H9 (cell line): ENCODE results near the gene RIMS1. TPM values are rescaled to one million over a fixed set of nuclear protein-coding genes. Genes with fewer than 3 reads are reported as not detected.

Experiments
- DNase-seq: peaks from one replicate; pipeline ENCODE4 v3.0.0-alpha.2; 2017
- H2AFZ ChIP-seq: one replicate; pipeline ENCODE4 v1.6.1; 2013; ENCODE audit warnings: mild to moderate bottlenecking, low read length, control low read depth, moderate library complexity
- H2AK5ac ChIP-seq: 2 replicates; pipeline ENCODE4 v1.6.1; 2013; ENCODE audit warnings: low read length, control low read depth, mixed read lengths; ENCODE audit not compliant: insufficient read length
- H2BK120ac ChIP-seq: one replicate; pipeline ENCODE4 v1.6.1; 2013; ENCODE audit warnings: low read depth, mild to moderate bottlenecking, low read length, control low read depth, inconsistent platforms; ENCODE audit not compliant: poor library complexity, severe bottlenecking
- H2BK12ac ChIP-seq: 2 replicates; pipeline ENCODE4 v1.6.1; 2013; ENCODE audit warnings: low read length, control low read depth, mixed read lengths, low read depth; ENCODE audit not compliant: insufficient read length
- H2BK15ac ChIP-seq: 2 replicates; pipeline ENCODE4 v1.6.1; 2013; ENCODE audit warnings: low read depth, low read length, control low read depth
- H2BK20ac ChIP-seq: one replicate; pipeline ENCODE4 v1.6.1; 2013; ENCODE audit warnings: low read depth, mild to moderate bottlenecking, low read length, control low read depth, inconsistent platforms; ENCODE audit not compliant: poor library complexity, severe bottlenecking
- H2BK5ac ChIP-seq: 2 replicates; pipeline ENCODE4 v1.6.1; 2013; ENCODE audit warnings: low read length, control low read depth, mixed read lengths; ENCODE audit not compliant: insufficient read length
- H3K14ac ChIP-seq: 2 replicates; pipeline ENCODE4 v1.6.1; 2013; ENCODE audit warnings: low read length, control low read depth; ENCODE audit not compliant: insufficient read depth
- H3K18ac ChIP-seq: 2 replicates; pipeline ENCODE4 v1.6.1; 2013; ENCODE audit warnings: low read depth, mild to moderate bottlenecking, mixed read lengths, low read length, control low read depth; ENCODE audit not compliant: insufficient read length
- H3K23ac ChIP-seq: 2 replicates; pipeline ENCODE4 v1.6.1; 2013; ENCODE audit warnings: low read length, control low read depth, mixed read lengths, low read depth; ENCODE audit not compliant: insufficient read length
- H3K23me2 ChIP-seq: 2 replicates; pipeline ENCODE4 v1.6.1; 2013; ENCODE audit warnings: low read depth, mild to moderate bottlenecking, mixed read lengths, low read length, control low read depth; ENCODE audit not compliant: insufficient read length, poor library complexity, severe bottlenecking
- H3K27ac ChIP-seq: 2 replicates; pipeline ENCODE4 v1.5.1; 2013; ENCODE audit warnings: low read length, control low read depth, mixed read lengths, low read depth; ENCODE audit not compliant: insufficient read length
- H3K27me3 ChIP-seq: 2 replicates; pipeline ENCODE4 v1.6.1; 2013; ENCODE audit warnings: low read length, control low read depth, inconsistent platforms; ENCODE audit not compliant: insufficient read depth
- H3K4ac ChIP-seq: 2 replicates; pipeline ENCODE4 v1.6.1; 2013; ENCODE audit warnings: low read depth, mild to moderate bottlenecking, control low read depth, inconsistent platforms, low read length, moderate library complexity
- H3K4me1 ChIP-seq: 2 replicates; pipeline ENCODE4 v1.6.1; 2013; ENCODE audit warnings: low read length, control low read depth, inconsistent platforms; ENCODE audit not compliant: insufficient read depth
- H3K4me2 ChIP-seq: 2 replicates; pipeline ENCODE4 v1.6.1; 2013; ENCODE audit warnings: low read length, control low read depth, mixed read lengths; ENCODE audit not compliant: insufficient read length, insufficient read depth
- H3K56ac ChIP-seq: 2 replicates; pipeline ENCODE4 v1.6.1; 2013; ENCODE audit warnings: low read depth, mild to moderate bottlenecking, mixed read lengths, low read length, control low read depth; ENCODE audit not compliant: insufficient read length
- H3K79me1 ChIP-seq: 2 replicates; pipeline ENCODE4 v1.6.1; 2013; ENCODE audit warnings: low read depth, mild to moderate bottlenecking, moderate library complexity, low read length, control low read depth, inconsistent platforms; ENCODE audit not compliant: insufficient read depth, poor library complexity, severe bottlenecking
- H3K79me2 ChIP-seq: 2 replicates; pipeline ENCODE4 v1.6.1; 2013; ENCODE audit warnings: low read length, control low read depth, inconsistent platforms; ENCODE audit not compliant: insufficient read depth
- H3K9ac ChIP-seq: 2 replicates; pipeline ENCODE4 v1.6.1; 2013; ENCODE audit warnings: low read length, control low read depth, mixed read lengths; ENCODE audit not compliant: insufficient read length; ENCODE audit errors: extremely low read depth
- H3K9me3 ChIP-seq: one replicate; pipeline ENCODE4 v1.6.1; 2013; ENCODE audit warnings: low read depth, low read length, inconsistent platforms; ENCODE audit not compliant: control insufficient read depth
- H3T11ph ChIP-seq: one replicate; pipeline ENCODE4 v1.6.1; 2013; ENCODE audit warnings: mild to moderate bottlenecking, low read length, control low read depth, inconsistent platforms
- H4K20me1 ChIP-seq: one replicate; pipeline ENCODE4 v1.6.1; 2013; ENCODE audit not compliant: control insufficient read depth, insufficient read length, insufficient read depth
- H4K5ac ChIP-seq: 2 replicates; pipeline ENCODE4 v1.6.1; 2013; ENCODE audit warnings: low read depth, mild to moderate bottlenecking, mixed read lengths, low read length, control low read depth; ENCODE audit not compliant: insufficient read length
- H4K8ac ChIP-seq: replicated peaks from 2 replicates; pipeline ENCODE4 v1.6.1; 2013; ENCODE audit warnings: low read length, control low read depth, mixed read lengths, low read depth; ENCODE audit not compliant: insufficient read length
- H4K91ac ChIP-seq: 2 replicates; pipeline ENCODE4 v1.6.1; 2013; ENCODE audit warnings: low read depth, mild to moderate bottlenecking, moderate library complexity, mixed read lengths, low read length, control low read depth; ENCODE audit not compliant: insufficient read length
- H3K27ac Mint-ChIP-seq, 3 experiments: 2 replicates in 2 of 3; 3 replicates in 1 of 3; pipeline ENCODE4 v1.8.0; 2020 to 2021; ENCODE audit warnings: mixed read lengths in 3 of 3, mild to moderate bottlenecking in 1 of 3, moderate library complexity in 1 of 3
- H3K27me3 Mint-ChIP-seq: 2 replicates; pipeline ENCODE4 v1.8.0; 2021; ENCODE audit warnings: low read depth, mild to moderate bottlenecking, moderate library complexity, mixed read lengths
- H3K36me3 Mint-ChIP-seq, 3 experiments: 2 replicates in 2 of 3; 3 replicates in 1 of 3; pipeline ENCODE4 v1.8.0; 2020 to 2021; ENCODE audit warnings: low read depth in 3 of 3, mixed read lengths in 3 of 3; ENCODE audit not compliant: insufficient read depth in 1 of 3
- H3K4me1 Mint-ChIP-seq, 2 experiments: 2 replicates each; pipeline ENCODE4 v1.8.0; 2020; ENCODE audit warnings: mixed read lengths in 2 of 2
- H3K4me3 Mint-ChIP-seq, 2 experiments: 2 replicates in 1 of 2; 3 replicates in 1 of 2; pipeline ENCODE4 v1.8.0; 2020 to 2021; ENCODE audit warnings: mild to moderate bottlenecking in 2 of 2, mixed read lengths in 2 of 2, moderate library complexity in 1 of 2
- H3K9me3 Mint-ChIP-seq, 2 experiments: 2 replicates in 1 of 2; 3 replicates in 1 of 2; pipeline ENCODE4 v1.8.0; 2020; ENCODE audit warnings: mild to moderate bottlenecking in 2 of 2, mixed read lengths in 2 of 2, moderate library complexity in 1 of 2
- WGBS: extraction: QIAGEN DNeasy Blood & Tissue Kit; methylation state at CpG from one replicate; pipeline ENCODE4 v1.1.7; 2013; ENCODE audit warnings: missing lambda C conversion rate, low lambda C conversion rate, mixed read lengths; ENCODE audit not compliant: insufficient read length; ENCODE audit errors: extremely low coverage; 5-methylcytosine and 5-hydroxymethylcytosine counted together
- total RNA-seq: library from RNA; stranded (reverse); gene quantifications from 2 replicates; pipeline ENCODE4 v1.2.1, GENCODE V29; 2021
- TF ChIP-seq, protein P1 (sequence below): fragments of 200-600 bp; sonication (generic); conservative IDR thresholded peaks from 3 replicates; pipeline ENCODE4 v1.8.0; 2021; ENCODE audit warnings: antibody characterized with exemption, mild to moderate bottlenecking

Gene RIMS1
- total RNA-seq, 1 experiment from 2014 or later = 0.83 TPM

DNA sequence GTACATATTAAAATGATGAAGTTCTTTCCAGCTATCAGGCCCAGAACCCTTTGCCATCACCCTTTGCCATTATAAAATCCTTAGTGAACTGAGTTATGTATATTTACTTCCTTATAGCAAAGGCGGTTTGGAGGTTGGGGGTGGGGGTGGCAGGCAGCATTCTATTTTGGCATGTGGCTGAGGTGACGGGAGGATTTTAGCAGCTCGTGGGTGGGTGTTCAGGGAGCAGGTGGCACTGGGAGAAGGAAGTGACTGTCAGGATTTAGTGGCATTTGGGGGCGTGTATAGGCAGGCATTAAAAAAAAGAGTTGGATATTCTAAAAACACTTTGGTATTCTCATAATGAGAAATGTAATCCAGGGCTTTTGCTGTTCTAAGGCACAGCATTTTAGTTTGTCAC, 150.7 kb downstream of the RIMS1 start:
- Histone ChIP-seq H3K27me3 (no peaks in the 10 kb centered on the region), H3T11ph (no peak overlapping the region), H4K20me1 (no peaks in the 10 kb centered on the region), H2BK12ac (no peak overlapping the region), H3K27ac (no peak overlapping the region), H4K5ac (no peak overlapping the region), H3K4ac (no peak overlapping the region), H4K8ac (no peak overlapping the region), H3K4me2 (no peak overlapping the region), H3K23ac (no peak overlapping the region), H3K4me1 (no peaks in the 10 kb centered on the region; the same call in 1 of the 2 replicates), H2BK20ac (no peak overlapping the region), H2BK120ac (no peak overlapping the region), H2BK15ac (no peak overlapping the region), H2AK5ac (no peak overlapping the region), H3K23me2 (no peaks in the 10 kb centered on the region), H4K91ac (no peak overlapping the region), H3K79me1 (no peaks in the 10 kb centered on the region), H3K14ac (no peak overlapping the region), H2BK5ac (no peak overlapping the region), H3K79me2 (no peaks in the 10 kb centered on the region), H3K18ac (no peak overlapping the region), H3K56ac (no peak overlapping the region), H3K9ac (no peak overlapping the region), H3K9me3 (no peaks in the 10 kb centered on the region), H2AFZ (no peak overlapping the region)
- H3K4me1 Mint-ChIP-seq = peaks cover 6 to 11% of the 10 kb centered on the region in 2 experiments
- no peak overlapping the region; a peak in 1 of 7 replicates for H3K27ac Mint-ChIP-seq
- no peaks in the 10 kb centered on the region for H3K36me3 Mint-ChIP-seq
- H3K9me3 Mint-ChIP-seq = no peaks in the 10 kb centered on the region
- no peaks in the 10 kb centered on the region for H3K27me3 Mint-ChIP-seq
- TF ChIP-seq, protein P1, sequence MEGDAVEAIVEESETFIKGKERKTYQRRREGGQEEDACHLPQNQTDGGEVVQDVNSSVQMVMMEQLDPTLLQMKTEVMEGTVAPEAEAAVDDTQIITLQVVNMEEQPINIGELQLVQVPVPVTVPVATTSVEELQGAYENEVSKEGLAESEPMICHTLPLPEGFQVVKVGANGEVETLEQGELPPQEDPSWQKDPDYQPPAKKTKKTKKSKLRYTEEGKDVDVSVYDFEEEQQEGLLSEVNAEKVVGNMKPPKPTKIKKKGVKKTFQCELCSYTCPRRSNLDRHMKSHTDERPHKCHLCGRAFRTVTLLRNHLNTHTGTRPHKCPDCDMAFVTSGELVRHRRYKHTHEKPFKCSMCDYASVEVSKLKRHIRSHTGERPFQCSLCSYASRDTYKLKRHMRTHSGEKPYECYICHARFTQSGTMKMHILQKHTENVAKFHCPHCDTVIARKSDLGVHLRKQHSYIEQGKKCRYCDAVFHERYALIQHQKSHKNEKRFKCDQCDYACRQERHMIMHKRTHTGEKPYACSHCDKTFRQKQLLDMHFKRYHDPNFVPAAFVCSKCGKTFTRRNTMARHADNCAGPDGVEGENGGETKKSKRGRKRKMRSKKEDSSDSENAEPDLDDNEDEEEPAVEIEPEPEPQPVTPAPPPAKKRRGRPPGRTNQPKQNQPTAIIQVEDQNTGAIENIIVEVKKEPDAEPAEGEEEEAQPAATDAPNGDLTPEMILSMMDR = no peak
- DNase-seq = no peak
- WGBS = no CpG with 5 or more reads among the region's 4 CpGs
- H3K4me3 Mint-ChIP-seq = no peak overlapping the region
